K562 (cell line): ENCODE data around the gene IRF5. TPM values are rescaled to one million over a fixed set of nuclear protein-coding genes. Genes with fewer than 3 reads are reported as not detected.

ENCODE experiments used
- ATAC-seq: fragments of 200-7000 bp; cut with Tn5 transposase; 3 replicates; pipeline ENCODE4 v1.9.1; 2020; ENCODE audit warnings: moderate library complexity
- BruUV-seq: library from RNA; stranded (reverse); fragments of 400-500 nt; replicated peaks from 2 replicates; lab custom pipeline; 2021; lab: Mats Ljungman, UMichigan
- CTCF ChIA-PET: fragments of 300-600 bp; formaldehyde crosslinking; extraction: SDS; loops from one replicate; lab custom pipeline; 2021; ENCODE audit warnings: low intra/inter-chr PET ratio; lab: Yijun Ruan, JAX
- POLR2A ChIA-PET: fragments of 300-600, 350-650 bp; sonication (Branson Sonifier 250); formaldehyde crosslinking; extraction: SDS; loops from one replicate; lab custom pipeline; 2021; ENCODE audit warnings: antibody characterized with exemption, inconsistent platforms; lab: Yijun Ruan, JAX
- DNase-seq, 4 experiments: peaks; one replicate each; pipeline versions ENCODE4 v3.0.0 to v3.0.0-alpha.2; 2011 to 2018; ENCODE audit warnings: low spot score in 3 of 4, mixed read lengths in 3 of 4; ENCODE audit errors: extremely low read depth in 1 of 4
- FAIRE-seq: peaks from 2 replicates; lab custom pipeline; 2011; peaks lifted over from hg19 to GRCh38; lab: Jason Lieb, UNC
- H2AFZ ChIP-seq: 2 replicates; pipeline ENCODE4 v1.6.0; 2011; ENCODE audit warnings: low read depth, low read length, control low read depth, inconsistent platforms
- H3K27ac ChIP-seq: fragments of 200-600 bp; 3 replicates; pipeline ENCODE4 v1.8.0; 2011; ENCODE audit warnings: low read depth, mild to moderate bottlenecking, control low read depth, inconsistent platforms, low read length, moderate library complexity, mixed read lengths; ENCODE audit errors: extremely low read depth
- H3K27me3 ChIP-seq, 2 experiments: fragments of 300-600 bp in 1 of 2; 2 replicates in 1 of 2; 3 replicates in 1 of 2; pipeline versions ENCODE4 v1.6.0 to v1.8.0; 2011; ENCODE audit warnings: inconsistent platforms in 2 of 2, low read length in 2 of 2, mild to moderate bottlenecking in 1 of 2, mixed read lengths in 1 of 2, moderate library complexity in 1 of 2; ENCODE audit not compliant: control insufficient read depth in 2 of 2, insufficient read depth in 2 of 2
- H3K36me3 ChIP-seq: fragments of 300-600 bp; 3 replicates; pipeline ENCODE4 v1.8.0; 2011; ENCODE audit warnings: mild to moderate bottlenecking, low read length, inconsistent platforms; ENCODE audit not compliant: control insufficient read depth, insufficient read depth
- H3K4me1 ChIP-seq, 2 experiments: fragments of 200-600 bp in 1 of 2; replicated peaks in 1 of 2; 2 replicates in 1 of 2; 3 replicates in 1 of 2; pipeline versions ENCODE4 v1.5.1 to v1.8.0; 2011; ENCODE audit warnings: inconsistent platforms in 2 of 2, low read length in 2 of 2, mild to moderate bottlenecking in 1 of 2, mixed read lengths in 1 of 2, moderate library complexity in 1 of 2; ENCODE audit not compliant: control insufficient read depth in 2 of 2, insufficient read depth in 2 of 2
- H3K4me2 ChIP-seq: 2 replicates; pipeline ENCODE4 v1.6.1; 2011; ENCODE audit warnings: low read length, control low read depth, inconsistent platforms, mixed read lengths; ENCODE audit not compliant: insufficient read depth
- H3K4me3 ChIP-seq: fragments of 200-600 bp; sonication (generic), shearing (Covaris generic); 2 replicates; pipeline ENCODE4 v1.5.1; 2016; ENCODE audit warnings: control low read depth, inconsistent platforms
- H3K79me2 ChIP-seq: fragments of 200-600 bp; 3 replicates; pipeline ENCODE4 v1.8.0; 2011; ENCODE audit warnings: low read length, inconsistent platforms; ENCODE audit not compliant: control insufficient read depth, insufficient read depth
- H3K9ac ChIP-seq, 2 experiments: 2 replicates each; pipeline versions ENCODE4 v1.6.0 to v1.6.1; 2011; ENCODE audit warnings: low read depth in 2 of 2, low read length in 2 of 2, control low read depth in 1 of 2, inconsistent platforms in 1 of 2, mild to moderate bottlenecking in 1 of 2, mixed read lengths in 1 of 2; ENCODE audit not compliant: insufficient read depth in 1 of 2
- H3K9me1 ChIP-seq: one replicate; pipeline ENCODE4 v1.6.0; 2011; ENCODE audit warnings: inconsistent platforms, mild to moderate bottlenecking, low read length, moderate library complexity; ENCODE audit not compliant: control insufficient read depth, insufficient read depth
- H3K9me3 ChIP-seq: replicated peaks from 2 replicates; pipeline ENCODE4 v1.5.1; 2011; ENCODE audit warnings: low read depth, low read length, inconsistent platforms; ENCODE audit not compliant: control insufficient read depth, insufficient read depth
- H4K20me1 ChIP-seq: replicated peaks from 2 replicates; pipeline ENCODE4 v1.6.1; 2011; ENCODE audit warnings: low read length, inconsistent platforms, mixed read lengths; ENCODE audit not compliant: control insufficient read depth, insufficient read depth
- AFF4 ChIP-seq: sonication (generic); formaldehyde crosslinking; IDR thresholded peaks from 2 replicates; pipeline ENCODE4 v1.8.0; 2023; ENCODE audit warnings: mild to moderate bottlenecking, missing genetic modification reagents
- ASH1L ChIP-seq: fragments of 450-650 bp; IDR thresholded peaks from 2 replicates; pipeline ENCODE4 v1.6.1; 2018; ENCODE audit warnings: borderline replicate concordance, mild to moderate bottlenecking, low read depth; ENCODE audit not compliant: partially characterized antibody
- ATF7 ChIP-seq: fragments of 450-650 bp; IDR thresholded peaks from 2 replicates; pipeline ENCODE4 v1.7.1; 2014; ENCODE audit warnings: mild to moderate bottlenecking, moderate library complexity
- NFRKB ChIP-seq: fragments of 450-650 bp; IDR thresholded peaks from 2 replicates; pipeline ENCODE4 v1.6.1; 2016; ENCODE audit warnings: low read depth
- PHTF2 ChIP-seq: fragments of 250-450 bp; sonication (Bioruptor Pico); IDR thresholded peaks from 2 replicates; pipeline ENCODE4 v1.5.0; 2021; ENCODE audit warnings: mild to moderate bottlenecking
- POLR2B ChIP-seq: fragments of 450-650 bp; IDR thresholded peaks from 2 replicates; pipeline ENCODE4 v1.6.1; 2018; ENCODE audit warnings: low read depth; ENCODE audit not compliant: partially characterized antibody
- SREBF1 ChIP-seq: fragments of 150-350 bp; IDR thresholded peaks from 2 replicates; pipeline ENCODE4 v1.6.1; 2014; ENCODE audit warnings: antibody characterized with exemption, low read depth, low read length, borderline replicate concordance
- WHSC1 ChIP-seq: IDR thresholded peaks from one replicate; pipeline ENCODE4 v1.6.1; 2012; ENCODE audit warnings: low read length, control low read depth, inconsistent platforms
- ZNF212 ChIP-seq: fragments of 450-650 bp; formaldehyde crosslinking; IDR thresholded peaks from 2 replicates; pipeline ENCODE4 v1.4.0; 2020; ENCODE audit warnings: mild to moderate bottlenecking
- ZNF280A ChIP-seq: fragments of 450-650 bp; IDR thresholded peaks from 2 replicates; pipeline ENCODE4 v1.6.1; 2018; ENCODE audit warnings: mild to moderate bottlenecking, low read depth; ENCODE audit not compliant: partially characterized antibody
- WGBS: fragments of 100-300 bp; shearing (Covaris generic); methylation state at CpG from one replicate; pipeline ENCODE4 v1.1.6; 2016; ENCODE audit warnings: low coverage, mixed read lengths; ENCODE audit not compliant: insufficient coverage; ENCODE audit errors: missing lambda C conversion rate; 5-methylcytosine and 5-hydroxymethylcytosine counted together
- in situ Hi-C: fragments of 300-500 bp; cut with MboI; formaldehyde crosslinking; loops from 4 replicates; pipeline ENCODE4 v1.15.0; 2018; ENCODE audit warnings: inconsistent platforms, mixed read lengths
- intact Hi-C: fragments of 100-400 bp; cut with micrococcal nuclease; formaldehyde crosslinking; loops from 2 replicates; pipeline ENCODE4 v1.14.2; 2022
- polyA plus RNA-seq, 8 experiments: library from polyadenylated mRNA; depleted of rRNA in 4 of 8; stranded (reverse) in 5 of 8; unstranded in 3 of 8; fragments of >200 nt; fragmentation: Nextera tagmentation in 2 of 8; fragmentation: Illumina TruSeq in 1 of 8; extraction: Ambion mirVana in 2 of 8; extraction: Trizol in 1 of 8; gene quantifications; 2 replicates each; pipeline versions ENCODE4 v1.2.1 to v1.2.3, GENCODE V29; 2011 to 2014; ENCODE audit warnings: inconsistent platforms in 1 of 8, missing spikeins in 1 of 8
- total RNA-seq, 7 experiments: library from RNA; depleted of rRNA in 6 of 7; stranded (reverse); fragments of >200 nt in 6 of 7; fragmentation: Illumina TruSeq in 2 of 7; extraction: Trizol in 2 of 7; gene quantifications; 2 replicates each; pipeline versions ENCODE4 v1.2.1 to v1.2.3, GENCODE V29; 2011 to 2021; ENCODE audit warnings: low replicate concordance in 1 of 7

IRF5 gene
- total and polyA plus RNA-seq, 9 of the 15 experiments (the other 6 are each of a cell fraction or from before 2014, with no cell fraction given), result 0.04 TPM; not detected in 8

- no peak for FAIRE-seq
- Histone ChIP-seq H2AFZ (no peak overlapping the region), H3K27ac (no peak overlapping the region), H4K20me1 (peaks cover 7% of the 10 kb centered on the region; the same call in 1 of the 2 replicates), H3K4me2 (no peak overlapping the region), H3K27me3 (peaks cover 28 to 55% of the 10 kb centered on the region in 2 experiments), H3K9ac (no peak overlapping the region), H3K79me2 (no peaks in the 10 kb centered on the region), H3K9me3 (no peaks in the 10 kb centered on the region; the same call in 1 of the 2 replicates), H3K9me1 (no peaks in the 10 kb centered on the region), H3K36me3 (no peaks in the 10 kb centered on the region), H3K4me1 (peaks cover 13 to 48% of the 10 kb centered on the region in 2 experiments), H3K4me3 (no peak overlapping the region)
- ChIA-PET POLR2A (interaction anchor here (1.5 kb wide), 1 partner anchor 15 kb away, joined by 3 read pairs; no protein-coding TSS in a partner anchor), CTCF (interaction anchor here (0.7 kb wide), 1 partner anchor 461 kb away, joined by 6 read pairs; no protein-coding TSS in a partner anchor)
- ATAC-seq, result no peak
- intact Hi-C loops (no loop called here), in situ Hi-C loops (no loop called here)
- WGBS, result 7% methylated on average over 19 of the region's 19 CpGs
- DNase-seq, result no peak
- no TSS peak for BruUV-seq
- TF ChIP-seq SREBF1, result no peak
- TF ChIP-seq ASH1L, result peak; percentile 51
- peak; percentile 91 for TF ChIP-seq NFRKB
- TF ChIP-seq WHSC1, result no peak
- no peak for TF ChIP-seq AFF4 (CRISPR knock-in tag)
- no peak for TF ChIP-seq PHTF2 (CRISPR knock-in tag)
- 0 out of 2 replicates have a peak, but pooled peaks have one; percentile 8 for TF ChIP-seq ZNF212 (CRISPR knock-in tag)
- TF ChIP-seq POLR2B, result peak; percentile 38
- TF ChIP-seq ZNF280A, result no peak
- 0 out of 2 replicates have a peak, but pooled peaks have one; percentile 35 for TF ChIP-seq ATF7
Measured at GRCh38 chr7:128906766-128907559, 30.8 kb upstream of the IRF5 start.
